Neural progenitor cell (in vitro differentiated cells): ENCODE data around the gene SLC6A9. TPM values are rescaled to one million over a fixed set of nuclear protein-coding genes. Genes with fewer than 3 reads are reported as not detected.

ENCODE experiments used
- DNase-seq: peaks from one replicate; pipeline ENCODE4 v3.0.0-alpha.2; 2016; ENCODE audit warnings: low spot score
- H2AFZ ChIP-seq: fragments of 200-600 bp; sonication (generic); replicated peaks from 2 replicates; pipeline ENCODE4 v1.6.1; 2016; ENCODE audit warnings: antibody characterized with exemption
- H3F3A ChIP-seq: fragments of 200-600 bp; sonication (generic); 2 replicates; pipeline ENCODE4 v1.6.1; 2016; ENCODE audit warnings: antibody characterized with exemption, low read depth
- H3K27ac ChIP-seq: fragments of 200-600 bp; sonication (generic); 2 replicates; pipeline ENCODE4 v1.5.1; 2016; ENCODE audit warnings: mild to moderate bottlenecking
- H3K27me3 ChIP-seq: fragments of 200-600 bp; sonication (generic); 2 replicates; pipeline ENCODE4 v1.6.1; 2016; ENCODE audit warnings: mild to moderate bottlenecking, moderate library complexity
- H3K36me3 ChIP-seq: fragments of 200-600 bp; sonication (generic); 2 replicates; pipeline ENCODE4 v1.5.1; 2016
- H3K4me1 ChIP-seq: fragments of 200-600 bp; sonication (generic); 2 replicates; pipeline ENCODE4 v1.6.1; 2016; ENCODE audit warnings: mixed run types
- H3K4me2 ChIP-seq: fragments of 200-600 bp; sonication (generic); 2 replicates; pipeline ENCODE4 v1.6.1; 2016
- H3K4me3 ChIP-seq: fragments of 200-600 bp; sonication (generic); 2 replicates; pipeline ENCODE4 v1.5.1; 2016
- H3K79me2 ChIP-seq: fragments of 200-600 bp; sonication (generic); 2 replicates; pipeline ENCODE4 v1.6.1; 2016; ENCODE audit warnings: low read depth
- H3K9ac ChIP-seq: fragments of 200-600 bp; sonication (generic); 2 replicates; pipeline ENCODE4 v1.6.1; 2016
- H3K9me3 ChIP-seq: fragments of 200-600 bp; sonication (generic); 2 replicates; pipeline ENCODE4 v1.5.1; 2016; ENCODE audit warnings: low read depth
- H4K20me1 ChIP-seq: fragments of 200-600 bp; sonication (generic); 2 replicates; pipeline ENCODE4 v1.6.1; 2016; ENCODE audit warnings: low read depth
- H3K27ac Mint-ChIP-seq: 3 replicates; pipeline ENCODE4 v1.8.0; 2021; ENCODE audit warnings: mixed read lengths
- H3K27me3 Mint-ChIP-seq: 2 replicates; pipeline ENCODE4 v1.8.0; 2022; ENCODE audit warnings: low read depth, mild to moderate bottlenecking, inconsistent platforms, moderate library complexity, mixed read lengths; ENCODE audit not compliant: insufficient read depth
- H3K36me3 Mint-ChIP-seq: 3 replicates; pipeline ENCODE4 v1.8.0; 2021; ENCODE audit warnings: mixed read lengths
- H3K4me1 Mint-ChIP-seq: 3 replicates; pipeline ENCODE4 v1.8.0; 2021; ENCODE audit warnings: mixed read lengths
- H3K4me3 Mint-ChIP-seq: 3 replicates; pipeline ENCODE4 v1.8.0; 2021; ENCODE audit warnings: mild to moderate bottlenecking, moderate library complexity, mixed read lengths
- H3K9me3 Mint-ChIP-seq: 3 replicates; pipeline ENCODE4 v1.8.0; 2020; ENCODE audit warnings: mixed read lengths
- EZH2 ChIP-seq: fragments of 200-600 bp; sonication (generic); IDR thresholded peaks from 2 replicates; pipeline ENCODE4 v1.6.1; 2017; ENCODE audit warnings: antibody characterized with exemption, mild to moderate bottlenecking, moderate library complexity
- EZH2phosphoT487 ChIP-seq: fragments of 200-600 bp; sonication (generic); IDR thresholded peaks from 2 replicates; pipeline ENCODE4 v1.6.1; 2017; ENCODE audit warnings: antibody characterized with exemption
- total RNA-seq: library from RNA; depleted of rRNA; stranded (reverse); fragments of >200 nt; gene quantifications from 2 replicates; pipeline ENCODE4 v1.2.3, GENCODE V29; 2015; ENCODE audit warnings: low replicate concordance
- TF ChIP-seq, protein P1 (sequence below): fragments of 200-600 bp; sonication (generic); IDR thresholded peaks from 2 replicates; pipeline ENCODE4 v1.5.1; 2017; ENCODE audit warnings: antibody characterized with exemption, mild to moderate bottlenecking

Gene SLC6A9
- total RNA-seq, 1 donor from 2014 or later = 1.4 TPM

- no peak overlapping the region for H3K4me3 Mint-ChIP-seq
- no peaks in the 10 kb centered on the region for H3K36me3 Mint-ChIP-seq
- DNase-seq = no peak
- Histone ChIP-seq H3F3A (no peaks in the 10 kb centered on the region), H3K4me3 (no peak overlapping the region), H3K27ac (no peak overlapping the region), H3K9ac (no peak overlapping the region), H3K27me3 (no peaks in the 10 kb centered on the region), H4K20me1 (no peaks in the 10 kb centered on the region), H3K4me2 (no peak overlapping the region), H3K4me1 (peaks cover 5% of the 10 kb centered on the region), H3K79me2 (no peaks in the 10 kb centered on the region), H2AFZ (no peak overlapping the region), H3K36me3 (no peaks in the 10 kb centered on the region), H3K9me3 (no peaks in the 10 kb centered on the region)
- no peak overlapping the region for H3K27ac Mint-ChIP-seq
- TF ChIP-seq EZH2phosphoT487 (no peak), EZH2 (no peak)
- TF ChIP-seq, protein P1, sequence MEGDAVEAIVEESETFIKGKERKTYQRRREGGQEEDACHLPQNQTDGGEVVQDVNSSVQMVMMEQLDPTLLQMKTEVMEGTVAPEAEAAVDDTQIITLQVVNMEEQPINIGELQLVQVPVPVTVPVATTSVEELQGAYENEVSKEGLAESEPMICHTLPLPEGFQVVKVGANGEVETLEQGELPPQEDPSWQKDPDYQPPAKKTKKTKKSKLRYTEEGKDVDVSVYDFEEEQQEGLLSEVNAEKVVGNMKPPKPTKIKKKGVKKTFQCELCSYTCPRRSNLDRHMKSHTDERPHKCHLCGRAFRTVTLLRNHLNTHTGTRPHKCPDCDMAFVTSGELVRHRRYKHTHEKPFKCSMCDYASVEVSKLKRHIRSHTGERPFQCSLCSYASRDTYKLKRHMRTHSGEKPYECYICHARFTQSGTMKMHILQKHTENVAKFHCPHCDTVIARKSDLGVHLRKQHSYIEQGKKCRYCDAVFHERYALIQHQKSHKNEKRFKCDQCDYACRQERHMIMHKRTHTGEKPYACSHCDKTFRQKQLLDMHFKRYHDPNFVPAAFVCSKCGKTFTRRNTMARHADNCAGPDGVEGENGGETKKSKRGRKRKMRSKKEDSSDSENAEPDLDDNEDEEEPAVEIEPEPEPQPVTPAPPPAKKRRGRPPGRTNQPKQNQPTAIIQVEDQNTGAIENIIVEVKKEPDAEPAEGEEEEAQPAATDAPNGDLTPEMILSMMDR = no peak
- peaks cover 2% of the 10 kb centered on the region for H3K9me3 Mint-ChIP-seq
- H3K4me1 Mint-ChIP-seq = peaks cover 5% of the 10 kb centered on the region
- H3K27me3 Mint-ChIP-seq = no peaks in the 10 kb centered on the region
These were observed 22.1 kb upstream of the SLC6A9 start for GRCh38 chr1:44053394-44053793.

GRCh38 chr1:44050261-44050660 lies 19.0 kb upstream of the SLC6A9 start:
- TF ChIP-seq, protein P1 = no peak
- no peak for TF ChIP-seq EZH2phosphoT487
- no peak for TF ChIP-seq EZH2
- Mint-ChIP-seq H3K4me1 (peaks cover 16% of the 10 kb centered on the region), H3K27ac (no peak overlapping the region), H3K27me3 (peaks cover 4% of the 10 kb centered on the region), H3K36me3 (no peaks in the 10 kb centered on the region), H3K4me3 (no peak overlapping the region), H3K9me3 (peaks cover 2% of the 10 kb centered on the region)
- Histone ChIP-seq H4K20me1 (no peaks in the 10 kb centered on the region), H3K9me3 (no peaks in the 10 kb centered on the region), H3K4me3 (no peak overlapping the region), H3K27me3 (no peaks in the 10 kb centered on the region), H3K79me2 (no peaks in the 10 kb centered on the region), H3K36me3 (no peaks in the 10 kb centered on the region), H3K4me1 (no peaks in the 10 kb centered on the region), H3K9ac (no peak overlapping the region), H2AFZ (no peak overlapping the region), H3K4me2 (no peak overlapping the region), H3F3A (no peaks in the 10 kb centered on the region), H3K27ac (no peak overlapping the region)
- DNase-seq = no peak

- Mint-ChIP-seq H3K9me3 (peaks cover 2% of the 10 kb centered on the region), H3K27me3 (peaks cover 4% of the 10 kb centered on the region), H3K4me3 (no peak overlapping the region), H3K36me3 (no peaks in the 10 kb centered on the region), H3K4me1 (peaks cover 16% of the 10 kb centered on the region), H3K27ac (no peak overlapping the region)
- H3F3A ChIP-seq = no peaks in the 10 kb centered on the region
- no peaks in the 10 kb centered on the region for H3K27me3 ChIP-seq
- no peak overlapping the region for H3K27ac ChIP-seq
- H4K20me1 ChIP-seq = no peaks in the 10 kb centered on the region
- no peak overlapping the region for H2AFZ ChIP-seq
- H3K4me3 ChIP-seq = no peak overlapping the region
- H3K36me3 ChIP-seq = no peaks in the 10 kb centered on the region
- TF ChIP-seq EZH2 = no peak
- TF ChIP-seq, protein P1 = no peak
- TF ChIP-seq EZH2phosphoT487 = no peak
- no peaks in the 10 kb centered on the region for H3K79me2 ChIP-seq
- H3K4me2 ChIP-seq = no peak overlapping the region
- no peaks in the 10 kb centered on the region for H3K4me1 ChIP-seq
- H3K9ac ChIP-seq = no peak overlapping the region
- DNase-seq = no peak
- H3K9me3 ChIP-seq = no peaks in the 10 kb centered on the region
These were observed 18.6 kb upstream of the SLC6A9 start for GRCh38 chr1:44049839-44050238.
